NCI-H2171 treated with DMSO at 0.1 percent for 48 hours (cell line): ENCODE data around the gene NKX6-2.
"Not testable (repeated sequence)": the region's sequence is repeated elsewhere in the genome, so short reads cannot be mapped to it uniquely, and the experiment has no call there.

Experiments used
- DNase-seq: peaks from one replicate; lab custom pipeline; 2025; lab: John Stamatoyannopoulos, UW

NKX6-2 gene

GRCh38 chr10:132812520-132812919 is 26.6 kb upstream of the NKX6-2 start:
- DNase-seq: no peak

- no peak for DNase-seq
Measured at GRCh38 chr10:132811891-132812481, 26.0 kb upstream of the NKX6-2 start.

GRCh38 chr10:132810807-132811700 is 25.1 kb upstream of the NKX6-2 start:
- no peak for DNase-seq

- DNase-seq: no peak
Measured at GRCh38 chr10:132810141-132810806, 24.3 kb upstream of the NKX6-2 start.

DNA sequence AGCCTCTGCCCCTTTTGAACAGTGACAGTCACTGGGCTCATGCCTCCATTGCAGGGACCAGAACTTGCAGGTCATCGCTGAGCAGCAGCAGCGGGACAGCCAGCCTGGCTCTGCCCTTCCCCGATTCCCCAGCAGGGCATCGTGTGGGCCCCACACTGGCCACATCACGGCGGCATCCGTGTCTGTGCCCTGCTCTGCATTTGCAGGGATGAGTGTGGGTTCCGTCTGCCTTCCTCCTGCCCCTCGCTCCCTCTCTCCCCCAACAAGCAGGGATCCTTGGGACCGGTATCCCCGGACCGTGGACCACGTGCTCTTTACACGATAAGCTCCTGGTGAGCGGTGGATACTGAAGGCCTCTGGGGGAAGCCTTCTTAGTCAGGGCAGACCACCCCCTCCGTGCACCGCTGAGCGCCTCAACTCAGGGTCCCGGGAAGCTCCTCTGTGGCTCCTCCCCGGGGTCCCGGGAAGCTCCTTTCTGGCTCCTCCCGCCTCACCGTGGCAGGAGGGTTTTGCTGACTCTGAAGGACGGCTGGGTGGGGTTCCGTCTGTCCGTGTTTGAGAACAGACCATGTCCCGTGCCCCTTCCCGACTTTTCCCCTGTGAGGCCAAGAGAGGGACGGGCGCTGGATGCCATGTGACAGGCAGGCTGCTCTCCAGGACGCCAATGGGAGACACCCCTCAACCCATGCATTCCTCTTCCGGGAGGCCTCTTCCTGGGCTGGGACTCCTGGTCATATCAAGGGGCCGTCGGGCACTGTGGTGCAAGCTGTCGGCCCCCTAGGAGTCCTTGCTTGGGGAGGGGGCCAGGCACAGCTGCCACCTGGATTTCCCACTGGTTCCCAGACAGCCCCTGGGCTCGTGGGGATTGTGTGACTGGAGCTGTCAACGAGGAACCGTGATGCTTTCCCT is 23.5 kb upstream of the NKX6-2 start:
- DNase-seq: no peak

DNA sequence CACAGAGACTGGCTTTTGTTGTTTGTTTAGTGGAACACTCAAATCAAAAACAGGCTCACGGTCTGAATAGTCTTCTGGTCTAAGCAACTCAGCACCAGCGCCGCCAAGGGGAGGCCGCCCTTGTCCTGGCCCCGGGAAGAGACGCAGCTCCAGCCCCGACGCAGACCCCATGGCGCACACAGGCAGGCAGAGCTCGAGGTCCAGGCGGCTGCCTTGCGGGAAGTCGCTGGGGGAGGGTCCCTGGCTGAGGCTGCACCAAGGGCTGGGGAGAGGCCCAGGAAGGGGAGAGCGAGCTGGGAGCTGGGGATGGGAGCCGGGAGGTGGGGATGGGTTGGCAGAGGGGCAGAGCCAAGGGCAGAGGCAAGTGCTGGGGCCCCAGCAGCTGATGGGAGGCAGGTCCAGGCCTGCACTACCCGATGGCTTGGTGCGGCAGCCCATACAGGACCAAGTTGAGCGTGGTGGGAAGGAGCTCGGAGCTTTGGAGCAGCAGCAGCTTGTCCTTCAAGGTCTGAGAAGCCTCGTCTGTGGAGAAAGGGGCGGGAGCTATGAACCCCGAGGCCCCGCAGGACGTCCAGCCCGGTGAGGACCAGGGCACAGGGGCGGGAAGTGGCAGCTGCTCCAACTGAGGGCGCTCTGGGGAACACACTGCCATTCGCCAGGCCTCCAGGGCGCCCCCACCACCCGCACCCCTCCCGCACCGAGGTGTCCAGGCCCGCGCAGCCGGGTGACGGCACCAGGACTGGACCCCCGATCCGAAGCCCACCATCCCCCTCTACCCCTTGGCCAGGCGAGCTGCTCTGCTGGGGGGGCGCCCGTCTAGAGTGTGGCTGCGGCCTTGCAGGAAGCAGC is 22.7 kb upstream of the NKX6-2 start:
- no peak for DNase-seq

DNA sequence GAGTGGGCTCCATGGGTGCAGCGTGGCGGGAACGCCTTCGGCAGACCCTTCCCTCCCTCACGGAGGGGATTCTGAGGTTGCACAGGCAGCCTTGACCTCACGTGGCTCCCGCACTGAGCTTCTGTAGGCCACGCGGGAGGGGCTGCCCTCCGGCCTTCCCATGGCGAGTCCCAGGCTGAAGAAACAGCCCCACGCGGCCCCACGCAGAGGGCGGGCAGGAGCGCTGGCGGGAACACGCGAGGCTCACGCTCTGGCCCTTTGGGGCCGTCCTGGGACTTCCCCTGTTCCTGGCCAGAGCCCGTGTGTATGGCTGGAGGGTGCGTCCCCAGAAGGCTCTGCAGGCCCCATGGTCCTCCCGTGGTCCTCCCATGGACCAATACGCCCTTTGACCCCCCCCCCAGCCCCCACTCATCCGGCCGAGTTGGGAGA is 21.7 kb upstream of the NKX6-2 start:
- DNase-seq: no peak

DNA sequence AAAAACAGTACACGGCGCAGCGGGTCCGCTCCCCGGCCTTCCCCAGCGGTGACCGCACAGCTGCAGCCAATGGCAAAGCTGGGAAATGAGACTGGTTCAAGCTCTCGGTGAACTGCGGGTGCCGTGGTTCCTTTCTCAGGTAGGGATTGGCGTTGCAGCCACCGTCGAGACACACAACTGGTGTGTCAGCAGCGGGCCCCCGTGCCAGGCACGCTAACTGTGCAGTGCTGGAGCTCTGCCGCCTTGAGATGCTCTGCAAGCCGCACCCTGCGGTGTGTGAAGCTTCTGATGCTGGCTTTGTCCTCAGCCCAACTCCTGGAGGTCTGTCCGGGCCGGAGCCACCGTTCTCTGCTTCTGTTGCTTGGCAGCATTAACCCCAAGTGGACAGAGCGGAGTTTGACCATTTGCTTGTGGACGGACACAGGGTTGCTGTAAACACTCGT is 20.6 kb upstream of the NKX6-2 start:
- DNase-seq: no peak

DNA sequence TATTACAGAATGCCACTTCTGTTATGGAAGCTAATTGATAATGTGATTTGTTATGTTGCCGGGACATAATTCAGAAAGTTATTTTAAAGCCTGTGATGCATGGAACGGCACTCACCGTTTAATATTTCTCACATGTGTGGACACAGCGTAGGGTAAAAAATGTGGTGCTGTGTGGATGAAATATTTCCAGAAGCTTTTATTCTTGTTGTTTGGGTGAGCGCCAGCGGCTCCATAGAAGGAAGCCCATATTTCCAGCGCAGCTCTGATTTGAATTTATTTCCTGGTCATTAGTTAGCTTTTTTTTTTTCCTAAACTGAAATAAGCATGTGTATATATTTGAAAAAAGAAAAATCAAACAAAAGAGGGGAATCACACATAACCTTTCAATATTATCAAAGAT is 20.2 kb upstream of the NKX6-2 start:
- DNase-seq: no peak

DNA sequence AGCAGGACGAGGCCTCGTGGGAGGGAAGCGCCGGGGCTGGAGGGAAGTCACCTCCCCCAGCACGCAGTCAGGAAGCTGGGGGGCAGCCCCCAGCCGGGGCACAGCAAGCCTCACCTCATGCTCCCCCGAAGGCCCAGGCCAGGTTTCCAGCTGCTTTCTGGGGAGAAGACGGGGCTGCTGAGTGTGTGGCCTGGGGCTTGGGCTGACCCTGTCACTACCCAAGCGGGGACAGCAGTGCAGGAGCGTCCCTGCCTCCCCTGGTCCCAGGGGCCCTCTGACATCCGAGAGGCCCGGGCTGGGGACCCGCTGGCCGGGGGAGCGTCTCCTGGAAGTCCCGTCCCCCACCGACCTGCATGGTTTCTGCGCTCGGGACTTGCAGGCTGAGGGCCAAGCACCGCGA is 19.7 kb upstream of the NKX6-2 start:
- no peak for DNase-seq

- no peak for DNase-seq
Measured at GRCh38 chr10:132804785-132805426, 19.0 kb upstream of the NKX6-2 start.

DNA sequence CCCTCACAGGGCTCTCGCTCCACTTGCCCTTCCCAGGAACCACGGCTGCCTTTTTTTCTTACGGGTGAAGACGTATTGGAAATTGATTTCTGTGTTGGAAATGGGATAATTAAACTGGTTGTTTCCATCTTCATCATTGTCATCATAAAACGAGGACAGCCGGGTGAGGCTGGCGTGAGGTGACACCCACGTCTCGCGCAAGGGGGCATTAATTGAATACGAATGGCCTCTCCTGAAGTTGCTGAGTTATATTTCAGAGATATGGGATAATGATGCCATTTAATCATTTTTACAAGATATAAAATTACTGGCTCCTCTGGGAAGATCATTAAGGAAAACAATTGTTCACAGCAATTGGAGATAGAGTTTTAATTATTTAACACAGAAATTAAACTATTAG is 18.3 kb upstream of the NKX6-2 start:
- no peak for DNase-seq

GRCh38 chr10:132803416-132804210 is 17.7 kb upstream of the NKX6-2 start:
- DNase-seq: no peak

- DNase-seq: no peak
Measured at GRCh38 chr10:132802694-132803320, 16.9 kb upstream of the NKX6-2 start.

DNA sequence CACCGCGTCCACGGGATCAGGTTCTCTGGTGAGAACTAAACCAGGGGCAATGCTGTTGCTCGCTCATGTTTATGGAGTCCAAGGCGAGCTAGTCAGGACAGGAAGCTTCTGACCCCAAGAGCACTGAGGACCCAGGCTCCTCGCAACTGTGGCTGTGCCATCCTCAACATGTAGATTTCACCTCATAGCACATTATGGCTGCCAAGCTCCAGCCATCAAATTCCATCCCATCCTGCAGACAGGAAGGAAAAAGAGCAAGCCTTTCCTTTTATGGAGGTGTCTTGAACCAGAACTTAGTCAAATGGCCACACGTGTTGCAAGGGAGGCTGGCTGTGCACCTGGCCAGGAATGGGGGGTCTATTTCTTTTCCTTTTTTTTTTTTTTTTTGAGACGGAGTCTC is 16.1 kb upstream of the NKX6-2 start:
- DNase-seq: no peak

GRCh38 chr10:132799865-132800264 is 13.9 kb upstream of the NKX6-2 start:
- DNase-seq: no peak

DNA sequence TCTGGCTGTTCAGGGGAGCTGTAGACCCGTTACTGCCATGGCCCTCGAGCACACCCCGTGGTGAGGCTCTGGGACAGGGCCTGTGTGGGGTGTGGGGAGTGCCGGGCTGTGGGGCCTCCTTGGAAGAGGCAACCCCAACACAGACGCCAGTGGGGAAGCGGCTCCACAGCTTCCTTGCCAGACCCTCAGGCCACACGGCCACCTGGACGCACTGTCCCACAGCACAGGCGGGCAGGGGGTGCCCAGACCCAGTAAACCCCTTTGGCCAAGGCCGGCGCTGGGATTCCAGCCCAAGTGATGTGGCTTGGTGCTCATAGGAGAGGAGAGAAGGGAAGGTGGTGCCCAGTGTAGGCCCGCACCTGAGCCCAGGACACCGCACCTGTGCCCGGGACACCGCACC is 12.9 kb upstream of the NKX6-2 start:
- DNase-seq: no peak

DNA sequence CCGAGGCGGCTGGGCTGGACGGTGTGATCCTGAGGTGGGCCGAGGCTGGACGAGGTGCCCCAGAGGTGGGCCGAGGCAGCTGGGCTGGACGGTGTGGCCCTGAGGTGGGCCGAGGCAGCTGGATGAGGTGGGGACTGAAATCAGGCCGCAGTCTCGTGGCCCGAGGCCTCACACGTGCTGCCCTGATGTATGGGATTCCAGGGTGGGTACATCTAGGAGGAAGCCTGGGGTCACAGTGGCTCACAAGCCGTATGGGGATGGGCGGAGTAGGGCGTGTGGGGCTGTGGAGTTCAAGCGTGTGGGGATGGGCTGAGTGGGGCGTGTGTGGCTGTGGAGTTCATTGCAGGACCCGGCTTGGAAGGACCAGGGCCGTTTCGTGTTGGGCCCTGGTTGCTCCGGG is 12.5 kb upstream of the NKX6-2 start:
- no peak for DNase-seq

DNA sequence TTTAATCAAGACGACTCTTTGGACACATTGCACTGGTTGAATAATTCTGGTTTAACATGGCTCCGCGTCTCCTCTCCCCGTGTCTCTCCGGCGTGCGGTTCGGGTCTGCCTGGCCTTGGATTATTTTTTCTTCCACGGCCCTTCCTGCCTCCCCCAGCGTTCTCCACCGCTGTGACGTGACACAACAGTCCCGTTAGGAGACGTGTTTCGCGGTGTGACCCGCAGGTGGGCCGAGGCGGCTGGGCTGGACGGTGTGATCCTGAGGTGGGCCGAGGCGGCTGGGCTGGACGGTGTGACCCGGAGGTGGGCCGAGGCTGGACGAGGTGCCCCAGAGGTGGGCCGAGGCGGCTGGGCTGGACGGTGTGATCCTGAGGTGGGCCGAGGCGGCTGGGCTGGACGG is 12.0 kb upstream of the NKX6-2 start:
- DNase-seq: not testable (repeated sequence)
